NB4 (cell line): ENCODE data around the gene COMMD1.
"Not testable (repeated sequence)": the region's sequence is repeated elsewhere in the genome, so short reads cannot be mapped to it uniquely, and the experiment has no call there.

Experiments
- CTCF ChIP-seq: IDR thresholded peaks from one replicate; pipeline ENCODE4 v1.5.1; 2012; ENCODE audit warnings: low read depth, low read length
- POLR2A ChIP-seq: IDR thresholded peaks from 2 replicates; pipeline ENCODE4 v1.6.1; 2011; ENCODE audit warnings: mild to moderate bottlenecking; ENCODE audit not compliant: insufficient read length; ENCODE audit errors: extremely low read depth

GRCh38 chr2:61954856-61955255, 49.4 kb downstream of the COMMD1 start:
- not testable (repeated sequence) for TF ChIP-seq POLR2A, CTCF
